GM19328 (cell line): ENCODE measurements around the gene MGAT5.
A peak's percentile ranks its signal among the peaks of the same experiment; 100 is the strongest.

Source experiments
- ATAC-seq: cut with Tn5 transposase; IDR thresholded peaks from one replicate; pipeline ENCODE4 v1.9.1; 2021; ENCODE audit warnings: mild to moderate bottlenecking, moderate library complexity; ENCODE audit not compliant: unreplicated experiment

The MGAT5 gene

GRCh38 chr2:134361648-134362047 is 107.8 kb downstream of the MGAT5 start:
- ATAC-seq = no peak

GRCh38 chr2:134362152-134362668 is 108.3 kb downstream of the MGAT5 start:
- ATAC-seq = no peak

GRCh38 chr2:134362740-134363139 is 108.9 kb downstream of the MGAT5 start:
- no peak for ATAC-seq

GRCh38 chr2:134365356-134365755 is 111.5 kb downstream of the MGAT5 start:
- ATAC-seq = no peak

GRCh38 chr2:134366359-134366758 is 112.5 kb downstream of the MGAT5 start:
- no peak for ATAC-seq

- no peak for ATAC-seq
Measured at GRCh38 chr2:134367213-134367612, 113.3 kb downstream of the MGAT5 start.

- no peak for ATAC-seq
Measured at GRCh38 chr2:134368009-134368817, 114.3 kb downstream of the MGAT5 start.

GRCh38 chr2:134369220-134369902 is 115.5 kb downstream of the MGAT5 start:
- ATAC-seq = no peak

GRCh38 chr2:134370655-134371445 is 117.0 kb downstream of the MGAT5 start:
- no peak for ATAC-seq

GRCh38 chr2:134372141-134372540 is 118.3 kb downstream of the MGAT5 start:
- no peak for ATAC-seq

GRCh38 chr2:134372611-134373131 is 118.8 kb downstream of the MGAT5 start:
- ATAC-seq = no peak

- no peak for ATAC-seq
Measured at GRCh38 chr2:134375935-134376334, 122.1 kb downstream of the MGAT5 start.

GRCh38 chr2:134377730-134378129 is 123.9 kb downstream of the MGAT5 start:
- ATAC-seq = no peak

GRCh38 chr2:134379293-134379692 is 125.4 kb downstream of the MGAT5 start:
- ATAC-seq = no peak

- no peak for ATAC-seq
Measured at GRCh38 chr2:134379722-134380121, 125.8 kb downstream of the MGAT5 start.

- no peak for ATAC-seq
Measured at GRCh38 chr2:134381141-134381540, 127.3 kb downstream of the MGAT5 start.

- no peak for ATAC-seq
Measured at GRCh38 chr2:134384131-134384530, 130.3 kb downstream of the MGAT5 start.

- ATAC-seq = no peak
Measured at GRCh38 chr2:134385195-134385594, 131.3 kb downstream of the MGAT5 start.

- ATAC-seq = no peak
Measured at GRCh38 chr2:134386310-134386709, 132.4 kb downstream of the MGAT5 start.

- no peak for ATAC-seq
Measured at GRCh38 chr2:134389381-134389780, 135.5 kb downstream of the MGAT5 start.

- ATAC-seq = peak; percentile 83
Measured at GRCh38 chr2:134391751-134392160, 137.9 kb downstream of the MGAT5 start.
